Hematopoietic multipotent progenitor cell treated with erythropoietin and hydrocortisone succinate and interleukin-3 and kit ligand, for 15 days (in vitro differentiated cells): Measurements from ENCODE around the gene HIGD2A.

Experiments
- DNase-seq: peaks from one replicate; pipeline ENCODE4 v3.0.0-alpha.2; 2015; ENCODE audit warnings: low spot score

HIGD2A gene

GRCh38 chr5:176369934-176370711 is 18.4 kb upstream of the HIGD2A start:
- no peak for DNase-seq

- no peak for DNase-seq
Observed at GRCh38 chr5:176371621-176372539, 16.7 kb upstream of the HIGD2A start.

- no peak for DNase-seq
Observed at GRCh38 chr5:176373100-176373818, 15.3 kb upstream of the HIGD2A start.

- DNase-seq, result no peak
Observed at GRCh38 chr5:176379881-176380280, 8.7 kb upstream of the HIGD2A start.

- no peak for DNase-seq
Observed at GRCh38 chr5:176381423-176381822, 7.1 kb upstream of the HIGD2A start.

- DNase-seq, result no peak
Observed at GRCh38 chr5:176381979-176382378, 6.6 kb upstream of the HIGD2A start.

- no peak for DNase-seq
Observed at GRCh38 chr5:176382721-176383120, 5.8 kb upstream of the HIGD2A start.

GRCh38 chr5:176383248-176383905 is 5.2 kb upstream of the HIGD2A start:
- no peak for DNase-seq

- no peak for DNase-seq
Observed at GRCh38 chr5:176383961-176384360, 4.6 kb upstream of the HIGD2A start.

- no peak for DNase-seq
Observed at GRCh38 chr5:176384366-176384930, 4.1 kb upstream of the HIGD2A start.

- no peak for DNase-seq
Observed at GRCh38 chr5:176384991-176385390, 3.6 kb upstream of the HIGD2A start.

GRCh38 chr5:176386491-176386890 is 2.1 kb upstream of the HIGD2A start:
- no peak for DNase-seq

GRCh38 chr5:176387384-176387925 is 1.1 kb upstream of the HIGD2A start:
- no peak for DNase-seq

- no peak for DNase-seq
Observed at GRCh38 chr5:176388003-176388443, 528 bp upstream of the HIGD2A start.

- DNase-seq, result no peak
Observed at GRCh38 chr5:176389135-176390123, 878 bp downstream of the HIGD2A start.

- DNase-seq, result no peak
Observed at GRCh38 chr5:176391479-176391878, 2.9 kb downstream of the HIGD2A start.

GRCh38 chr5:176391999-176392398 is 3.4 kb downstream of the HIGD2A start:
- DNase-seq, result no peak

GRCh38 chr5:176392526-176392925 is 4.0 kb downstream of the HIGD2A start:
- DNase-seq, result no peak

GRCh38 chr5:176394096-176394495 is 5.5 kb downstream of the HIGD2A start:
- DNase-seq, result no peak
